GM23248 (cell line): ENCODE data around the gene CDH16. TPM values are rescaled to one million over a fixed set of nuclear protein-coding genes. Genes with fewer than 3 reads are reported as not detected.

ENCODE experiments used
- DNase-seq: peaks from one replicate; pipeline ENCODE4 v3.0.0-alpha.2; 2015
- H2AFZ ChIP-seq: fragments of 200-600 bp; sonication (generic); 2 replicates; pipeline ENCODE4 v1.6.1; 2016; ENCODE audit warnings: antibody characterized with exemption
- H3F3A ChIP-seq: fragments of 200-600 bp; sonication (generic); 2 replicates; pipeline ENCODE4 v1.6.1; 2016; ENCODE audit warnings: mild to moderate bottlenecking, antibody characterized with exemption, mixed run types; ENCODE audit not compliant: insufficient read depth
- H3K27ac ChIP-seq: fragments of 200-600 bp; sonication (generic); 2 replicates; pipeline ENCODE4 v1.5.1; 2016; ENCODE audit warnings: mild to moderate bottlenecking
- H3K27me3 ChIP-seq: fragments of 200-600 bp; sonication (generic); replicated peaks from 2 replicates; pipeline ENCODE4 v1.6.1; 2016; ENCODE audit warnings: mild to moderate bottlenecking; ENCODE audit not compliant: insufficient read depth
- H3K36me3 ChIP-seq: fragments of 200-600 bp; sonication (generic); 2 replicates; pipeline ENCODE4 v1.6.1; 2016; ENCODE audit warnings: low read depth, mild to moderate bottlenecking
- H3K4me1 ChIP-seq: fragments of 200-600 bp; sonication (generic); 2 replicates; pipeline ENCODE4 v1.6.1; 2016; ENCODE audit warnings: mild to moderate bottlenecking; ENCODE audit not compliant: insufficient read depth
- H3K4me2 ChIP-seq: fragments of 200-600 bp; sonication (generic); one replicate; pipeline ENCODE4 v1.6.1; 2016; ENCODE audit warnings: mild to moderate bottlenecking; ENCODE audit not compliant: unreplicated experiment
- H3K4me3 ChIP-seq: fragments of 200-600 bp; sonication (generic); 2 replicates; pipeline ENCODE4 v1.5.1; 2016; ENCODE audit warnings: mild to moderate bottlenecking
- H3K79me2 ChIP-seq: fragments of 200-600 bp; sonication (generic); 2 replicates; pipeline ENCODE4 v1.6.1; 2016; ENCODE audit warnings: mild to moderate bottlenecking; ENCODE audit not compliant: insufficient read depth
- H3K9ac ChIP-seq: fragments of 200-600 bp; sonication (generic); 2 replicates; pipeline ENCODE4 v1.6.1; 2016; ENCODE audit warnings: mild to moderate bottlenecking
- H3K9me2 ChIP-seq: fragments of 200-600 bp; sonication (generic); 2 replicates; pipeline ENCODE4 v1.6.1; 2016; ENCODE audit warnings: mixed run types, mild to moderate bottlenecking, moderate library complexity; ENCODE audit not compliant: insufficient read depth
- H3K9me3 ChIP-seq: fragments of 200-600 bp; sonication (generic); one replicate; pipeline ENCODE4 v1.6.1; 2017; ENCODE audit warnings: low read depth
- H4K20me1 ChIP-seq: fragments of 200-600 bp; sonication (generic); 2 replicates; pipeline ENCODE4 v1.6.0; 2016; ENCODE audit not compliant: insufficient read depth
- EZH2 ChIP-seq: fragments of 200-600 bp; sonication (generic); IDR thresholded peaks from 2 replicates; pipeline ENCODE4 v1.6.1; 2018; ENCODE audit warnings: antibody characterized with exemption, mild to moderate bottlenecking; ENCODE audit not compliant: insufficient read depth, poor library complexity, severe bottlenecking
- EZH2phosphoT487 ChIP-seq: fragments of 200-600 bp; sonication (generic); IDR thresholded peaks from 2 replicates; pipeline ENCODE4 v1.6.1; 2018; ENCODE audit warnings: antibody characterized with exemption, moderate library complexity, mild to moderate bottlenecking, low read depth; ENCODE audit not compliant: insufficient read depth
- WGBS, 2 experiments: methylation state at CpG; one replicate each; pipeline ENCODE4 v1.1.6; 2015 to 2017; ENCODE audit warnings: low lambda C conversion rate in 2 of 2, low coverage in 1 of 2; ENCODE audit errors: missing lambda C conversion rate in 2 of 2; 5-methylcytosine and 5-hydroxymethylcytosine counted together
- in situ Hi-C: fragments of 300-500 bp; cut with MboI; formaldehyde crosslinking; loops from 2 replicates; pipeline ENCODE4 v1.15.0; 2020
- polyA plus RNA-seq: library from polyadenylated mRNA; unstranded; fragments of >200 nt; fragmentation: Nextera tagmentation; extraction: Ambion mirVana; gene quantifications from 2 replicates; pipeline ENCODE4 v1.2.1, GENCODE V29; 2016
- total RNA-seq: library from RNA; depleted of rRNA; stranded (reverse); fragments of >200 nt; shearing (Covaris generic); gene quantifications from 2 replicates; pipeline ENCODE4 v1.2.3, GENCODE V29; 2014

CDH16 gene
- total and polyA plus RNA-seq, 2 experiments from 2014 or later, result not detected

DNA sequence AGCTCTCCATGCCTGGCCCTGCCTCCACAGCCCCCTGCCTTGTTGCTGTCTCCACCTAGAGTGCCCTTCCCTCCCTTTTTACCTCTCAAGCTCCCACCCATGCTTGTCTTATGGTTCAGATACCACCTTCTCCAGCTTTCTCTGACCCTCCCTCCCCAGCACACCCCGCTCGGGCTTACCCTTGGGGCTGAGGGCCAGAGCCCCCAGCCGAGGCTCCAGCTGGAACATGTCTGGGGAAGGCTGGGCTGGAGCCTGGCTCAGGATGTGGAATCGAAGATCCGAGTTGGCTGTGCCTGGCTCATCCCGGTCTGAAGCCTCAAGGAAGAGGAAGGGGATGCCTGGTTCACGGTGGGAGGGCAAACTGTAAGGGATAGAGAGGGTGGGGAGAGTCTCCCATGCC is 3.6 kb downstream of the CDH16 start:
- DNase-seq, result no peak
- H3F3A ChIP-seq, result no peaks in the 10 kb centered on the region
- no peaks in the 10 kb centered on the region for H4K20me1 ChIP-seq
- in situ Hi-C loops, result no loop called here
- H3K36me3 ChIP-seq, result no peaks in the 10 kb centered on the region
- H2AFZ ChIP-seq, result no peak overlapping the region
- no peak for TF ChIP-seq EZH2
- TF ChIP-seq EZH2phosphoT487, result no peak
- H3K27me3 ChIP-seq, result peaks cover 15% of the 10 kb centered on the region
- no peak overlapping the region for H3K4me2 ChIP-seq
- H3K9me2 ChIP-seq, result no peaks in the 10 kb centered on the region
- no peaks in the 10 kb centered on the region for H3K9me3 ChIP-seq
- WGBS, 2 experiments, result 53 to 63% methylated on average over 7 of the region's 7 CpGs
- H3K4me3 ChIP-seq, result no peak overlapping the region
- H3K9ac ChIP-seq, result no peak overlapping the region
- no peaks in the 10 kb centered on the region for H3K79me2 ChIP-seq
- H3K4me1 ChIP-seq, result no peaks in the 10 kb centered on the region
- H3K27ac ChIP-seq, result no peak overlapping the region

DNA sequence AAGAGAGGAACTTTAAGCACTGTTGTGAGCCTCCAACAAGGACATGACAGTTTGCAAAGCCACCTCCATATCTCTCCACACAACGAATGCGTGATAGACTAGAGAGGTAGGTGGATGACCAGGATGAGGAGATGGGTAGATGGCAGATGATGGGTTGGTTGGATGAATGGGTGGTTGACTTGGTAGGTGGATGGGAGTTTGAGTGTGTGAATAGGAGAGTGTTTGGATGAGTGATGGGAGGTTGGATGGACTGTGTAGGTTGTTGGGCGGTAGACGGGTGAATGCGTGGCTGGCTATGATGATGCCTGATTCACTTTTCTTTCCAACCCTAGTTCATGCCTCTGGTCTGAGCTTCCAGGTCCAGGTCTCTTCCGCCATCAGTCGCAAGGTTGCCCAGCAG is 4.1 kb downstream of the CDH16 start:
- Histone ChIP-seq H3K79me2 (no peaks in the 10 kb centered on the region), H3K27ac (no peak overlapping the region), H2AFZ (no peak overlapping the region), H4K20me1 (no peaks in the 10 kb centered on the region), H3K4me1 (no peaks in the 10 kb centered on the region), H3K9me3 (no peaks in the 10 kb centered on the region), H3K27me3 (peaks cover 13% of the 10 kb centered on the region), H3K4me2 (no peak overlapping the region), H3K36me3 (no peaks in the 10 kb centered on the region), H3K9ac (no peak overlapping the region), H3F3A (no peaks in the 10 kb centered on the region), H3K9me2 (no peaks in the 10 kb centered on the region), H3K4me3 (no peak overlapping the region)
- TF ChIP-seq EZH2phosphoT487, result no peak
- TF ChIP-seq EZH2, result no peak
- no peak for DNase-seq
- WGBS, 2 experiments, result 80 to 87% methylated on average over 7 of the region's 7 CpGs
- in situ Hi-C loops, result no loop called here

- in situ Hi-C loops, result no loop called here
- Histone ChIP-seq H3K9ac (no peak overlapping the region), H3K79me2 (no peaks in the 10 kb centered on the region), H3K4me3 (no peak overlapping the region), H3K9me3 (no peaks in the 10 kb centered on the region), H4K20me1 (no peaks in the 10 kb centered on the region), H3K4me2 (no peak overlapping the region), H3K27ac (no peak overlapping the region), H3K27me3 (peaks cover 5% of the 10 kb centered on the region; the same call in 1 of the 2 replicates), H2AFZ (no peak overlapping the region), H3K36me3 (no peaks in the 10 kb centered on the region), H3K4me1 (no peaks in the 10 kb centered on the region), H3K9me2 (no peaks in the 10 kb centered on the region), H3F3A (no peaks in the 10 kb centered on the region)
- TF ChIP-seq EZH2 (no peak), EZH2phosphoT487 (no peak)
- 56 to 57% methylated on average over 4 of the region's 4 CpGs for WGBS, 2 experiments
- no peak for DNase-seq
Observed at GRCh38 chr16:66913711-66914110, 5.0 kb downstream of the CDH16 start.

GRCh38 chr16:66913081-66913480 is 5.6 kb downstream of the CDH16 start:
- in situ Hi-C loops, result no loop called here
- no peak for DNase-seq
- no peak for TF ChIP-seq EZH2phosphoT487
- TF ChIP-seq EZH2, result no peak
- Histone ChIP-seq H3K27ac (no peak overlapping the region), H3F3A (no peaks in the 10 kb centered on the region), H3K9me3 (no peaks in the 10 kb centered on the region), H4K20me1 (no peaks in the 10 kb centered on the region), H3K79me2 (no peaks in the 10 kb centered on the region), H3K36me3 (no peaks in the 10 kb centered on the region), H3K27me3 (peaks cover 5% of the 10 kb centered on the region; the same call in 1 of the 2 replicates), H3K9ac (no peak overlapping the region), H2AFZ (no peak overlapping the region), H3K4me3 (no peak overlapping the region), H3K4me1 (no peaks in the 10 kb centered on the region), H3K9me2 (no peaks in the 10 kb centered on the region), H3K4me2 (no peak overlapping the region)
- WGBS, 2 experiments, result 23 to 28% methylated on average over 10 of the region's 10 CpGs

GRCh38 chr16:66911801-66912200 is 6.9 kb downstream of the CDH16 start:
- WGBS, 2 experiments, result 88 to 92% methylated on average over 8 of the region's 8 CpGs

More at GRCh38 chr16:66911801-66912200, 6.9 kb downstream of the CDH16 start:
- Histone ChIP-seq H3F3A (no peaks in the 10 kb centered on the region), H3K27ac (no peak overlapping the region), H3K36me3 (no peaks in the 10 kb centered on the region), H3K4me3 (no peak overlapping the region), H3K79me2 (no peaks in the 10 kb centered on the region), H4K20me1 (no peaks in the 10 kb centered on the region), H3K27me3 (peaks cover 5% of the 10 kb centered on the region; the same call in 1 of the 2 replicates), H3K9ac (no peak overlapping the region), H3K4me2 (no peak overlapping the region), H3K9me2 (no peaks in the 10 kb centered on the region), H3K4me1 (no peaks in the 10 kb centered on the region), H3K9me3 (no peaks in the 10 kb centered on the region), H2AFZ (no peak overlapping the region)
- in situ Hi-C loops, result no loop called here
- no peak for DNase-seq
- TF ChIP-seq EZH2phosphoT487 (no peak), EZH2 (no peak)
